Activated B cell treated with CpG ODN at 0.5 μM for 24 hours (primary cell): ENCODE results near the gene CHD5. TPM values are rescaled to one million over a fixed set of nuclear protein-coding genes. Genes with fewer than 3 reads are reported as not detected.
"Not testable (repeated sequence)": the region's sequence is repeated elsewhere in the genome, so short reads cannot be mapped to it uniquely, and the experiment has no call there.

Experiments
- ATAC-seq: fragments of 200-7000 bp; cut with Tn5 transposase; one replicate; pipeline ENCODE4 v1.10.0; 2021; ENCODE audit warnings: low read depth, mild to moderate bottlenecking, moderate library complexity
- CTCF ChIA-PET: fragments of 350-600 bp; sonication (Branson Sonifier 250); formaldehyde crosslinking; loops from one replicate; lab custom pipeline; 2021; ENCODE audit warnings: antibody characterized with exemption; lab: Charles Lee
- POLR2A ChIA-PET: fragments of 350-600 bp; sonication (Branson Sonifier 250); formaldehyde crosslinking; loops from one replicate; lab custom pipeline; 2021; ENCODE audit warnings: antibody characterized with exemption; lab: Charles Lee
- DNase-seq: peaks from one replicate; pipeline ENCODE4 v3.0.0; 2022
- H3K27ac Mint-ChIP-seq: one replicate; pipeline ENCODE4 v1.8.0; 2020; ENCODE audit warnings: mixed read lengths
- H3K27me3 Mint-ChIP-seq: one replicate; pipeline ENCODE4 v1.8.0; 2021; ENCODE audit warnings: mixed read lengths
- H3K36me3 Mint-ChIP-seq: one replicate; pipeline ENCODE4 v1.8.0; 2021; ENCODE audit warnings: low read depth, mixed read lengths
- H3K4me1 Mint-ChIP-seq: one replicate; pipeline ENCODE4 v1.8.0; 2021; ENCODE audit warnings: mixed read lengths
- H3K4me3 Mint-ChIP-seq: one replicate; pipeline ENCODE4 v1.8.0; 2020; ENCODE audit warnings: mild to moderate bottlenecking, mixed read lengths
- H3K9me3 Mint-ChIP-seq: one replicate; pipeline ENCODE4 v1.8.0; 2020; ENCODE audit warnings: mixed read lengths
- intact Hi-C: fragments of 100-400 bp; cut with micrococcal nuclease; formaldehyde crosslinking; loops from one replicate; pipeline ENCODE4 v1.15.1; 2024
- total RNA-seq: library from RNA; stranded (reverse); gene quantifications from 2 replicates; pipeline ENCODE4 v1.2.3, GENCODE V29; 2022
- TF ChIP-seq, protein P1 (sequence below): fragments of 200-600 bp; IDR thresholded peaks from one replicate; pipeline ENCODE4 v1.8.0; 2022; ENCODE audit warnings: antibody characterized with exemption, mild to moderate bottlenecking

CHD5 gene
- total RNA-seq, 1 donor from 2014 or later = 0.31 TPM

DNA sequence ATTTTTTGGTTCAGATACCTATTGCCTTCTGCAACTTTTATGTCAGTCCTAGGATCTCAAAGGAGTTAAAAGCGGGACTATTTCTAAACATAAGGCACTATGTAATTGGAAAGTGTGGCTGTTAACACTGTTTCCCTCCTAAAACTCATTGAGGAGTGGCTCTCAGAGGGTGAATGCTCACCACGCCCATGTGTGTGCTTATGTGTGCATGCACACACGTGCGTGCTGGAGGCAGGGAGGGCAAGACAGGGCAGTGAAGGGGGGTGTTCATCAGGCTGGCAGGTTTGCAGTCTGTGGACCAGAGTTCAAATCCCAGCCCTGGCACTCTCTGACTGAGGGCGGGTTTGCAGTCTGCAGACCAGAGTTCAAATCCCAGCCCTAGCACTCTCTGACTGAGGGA lies 112.0 kb downstream of the CHD5 start:
- POLR2A ChIA-PET = interaction anchor here (0.6 kb wide), 1 partner anchor 44 kb away, joined by 6 read pairs; no protein-coding TSS in a partner anchor

GRCh38 chr1:6066680-6067079 lies 113.4 kb downstream of the CHD5 start:
- no peak overlapping the region for H3K27ac Mint-ChIP-seq
- POLR2A ChIA-PET = no interaction called here
- intact Hi-C loops = no loop called here
- CTCF ChIA-PET = no interaction called here
- DNase-seq (no peak), ATAC-seq (no peak)
- peaks cover 35% of the 10 kb centered on the region for H3K36me3 Mint-ChIP-seq
- no peaks in the 10 kb centered on the region for H3K4me1 Mint-ChIP-seq
- no peak overlapping the region for H3K4me3 Mint-ChIP-seq
- H3K27me3 Mint-ChIP-seq = no peaks in the 10 kb centered on the region
- TF ChIP-seq, protein P1, sequence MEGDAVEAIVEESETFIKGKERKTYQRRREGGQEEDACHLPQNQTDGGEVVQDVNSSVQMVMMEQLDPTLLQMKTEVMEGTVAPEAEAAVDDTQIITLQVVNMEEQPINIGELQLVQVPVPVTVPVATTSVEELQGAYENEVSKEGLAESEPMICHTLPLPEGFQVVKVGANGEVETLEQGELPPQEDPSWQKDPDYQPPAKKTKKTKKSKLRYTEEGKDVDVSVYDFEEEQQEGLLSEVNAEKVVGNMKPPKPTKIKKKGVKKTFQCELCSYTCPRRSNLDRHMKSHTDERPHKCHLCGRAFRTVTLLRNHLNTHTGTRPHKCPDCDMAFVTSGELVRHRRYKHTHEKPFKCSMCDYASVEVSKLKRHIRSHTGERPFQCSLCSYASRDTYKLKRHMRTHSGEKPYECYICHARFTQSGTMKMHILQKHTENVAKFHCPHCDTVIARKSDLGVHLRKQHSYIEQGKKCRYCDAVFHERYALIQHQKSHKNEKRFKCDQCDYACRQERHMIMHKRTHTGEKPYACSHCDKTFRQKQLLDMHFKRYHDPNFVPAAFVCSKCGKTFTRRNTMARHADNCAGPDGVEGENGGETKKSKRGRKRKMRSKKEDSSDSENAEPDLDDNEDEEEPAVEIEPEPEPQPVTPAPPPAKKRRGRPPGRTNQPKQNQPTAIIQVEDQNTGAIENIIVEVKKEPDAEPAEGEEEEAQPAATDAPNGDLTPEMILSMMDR = no peak
- no peaks in the 10 kb centered on the region for H3K9me3 Mint-ChIP-seq

More for the DNA sequence above, 112.0 kb downstream of the CHD5 start:
- peaks cover 35% of the 10 kb centered on the region for H3K36me3 Mint-ChIP-seq
- TF ChIP-seq, protein P1 = no peak
- CTCF ChIA-PET = no interaction called here
- H3K4me1 Mint-ChIP-seq = no peaks in the 10 kb centered on the region
- ATAC-seq = no peak
- no peaks in the 10 kb centered on the region for H3K9me3 Mint-ChIP-seq
- intact Hi-C loops = no loop called here
- H3K4me3 Mint-ChIP-seq = no peak overlapping the region
- no peak for DNase-seq
- no peak overlapping the region for H3K27ac Mint-ChIP-seq
- no peaks in the 10 kb centered on the region for H3K27me3 Mint-ChIP-seq

DNA sequence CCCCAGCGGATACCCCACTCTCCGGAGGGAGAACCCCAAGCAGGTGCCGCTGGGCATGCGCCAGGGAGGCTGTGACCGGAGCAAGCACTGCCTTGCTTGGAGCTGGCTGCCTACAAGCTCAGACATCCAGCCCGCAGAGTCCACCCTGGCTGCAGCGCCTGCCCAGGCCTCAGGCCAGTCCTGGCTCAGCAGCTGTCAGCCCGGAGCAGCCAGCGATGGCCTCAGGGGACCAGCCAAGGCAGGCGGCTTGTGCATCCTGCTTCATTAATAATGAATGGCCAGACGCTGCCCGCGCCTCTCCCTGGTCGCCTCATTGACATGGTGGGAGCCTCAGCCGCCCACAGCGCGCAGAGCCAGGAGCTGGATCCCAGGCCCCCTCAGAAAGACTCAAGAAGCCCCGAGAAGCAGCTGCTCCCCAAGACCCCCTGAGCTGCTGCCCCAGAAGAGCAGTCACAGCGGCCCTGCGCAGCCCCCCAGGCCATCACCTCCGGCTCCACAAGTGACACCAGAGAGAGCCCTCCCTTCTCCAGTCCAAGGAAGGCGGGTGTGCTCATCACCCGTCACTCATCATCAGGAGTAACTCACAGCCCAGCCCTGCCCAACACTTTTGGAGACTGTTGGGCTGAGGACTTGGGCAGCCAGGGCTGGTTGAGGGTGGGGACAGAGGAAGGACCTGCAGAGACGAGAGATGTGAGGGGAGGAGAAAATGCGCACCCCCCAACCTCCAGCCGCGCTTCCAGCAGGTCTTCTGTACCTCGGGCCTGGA lies 114.8 kb downstream of the CHD5 start:
- intact Hi-C loops = no loop called here
- H3K4me1 Mint-ChIP-seq = no peaks in the 10 kb centered on the region
- no peak overlapping the region for H3K27ac Mint-ChIP-seq
- H3K4me3 Mint-ChIP-seq = no peak overlapping the region
- H3K36me3 Mint-ChIP-seq = peaks cover 37% of the 10 kb centered on the region
- TF ChIP-seq, protein P1 = no peak
- H3K9me3 Mint-ChIP-seq = no peaks in the 10 kb centered on the region
- POLR2A ChIA-PET = no interaction called here
- CTCF ChIA-PET = no interaction called here
- ATAC-seq = no peak
- DNase-seq = no peak
- no peaks in the 10 kb centered on the region for H3K27me3 Mint-ChIP-seq

GRCh38 chr1:6063532-6064053 lies 116.5 kb downstream of the CHD5 start:
- H3K27me3 Mint-ChIP-seq, intact Hi-C loops, H3K4me3 Mint-ChIP-seq, H3K9me3 Mint-ChIP-seq, ATAC-seq, H3K27ac Mint-ChIP-seq, POLR2A ChIA-PET, CTCF ChIA-PET, DNase-seq, H3K4me1 Mint-ChIP-seq: not testable (repeated sequence)
- peaks cover 39% of the 10 kb centered on the region for H3K36me3 Mint-ChIP-seq

- DNase-seq = no peak
- no peak overlapping the region for H3K4me3 Mint-ChIP-seq
- no peaks in the 10 kb centered on the region for H3K27me3 Mint-ChIP-seq
- no peaks in the 10 kb centered on the region for H3K9me3 Mint-ChIP-seq
- H3K36me3 Mint-ChIP-seq = peaks cover 41% of the 10 kb centered on the region
- ATAC-seq = no peak
- no peaks in the 10 kb centered on the region for H3K4me1 Mint-ChIP-seq
- TF ChIP-seq, protein P1 = no peak
- no peak overlapping the region for H3K27ac Mint-ChIP-seq
- POLR2A ChIA-PET = interaction anchor here (0.9 kb wide), 1 partner anchor 70 kb away, joined by 4 read pairs; no protein-coding TSS in a partner anchor
- CTCF ChIA-PET = no interaction called here
- intact Hi-C loops = no loop called here
Measured at GRCh38 chr1:6062670-6063069, 117.5 kb downstream of the CHD5 start.
